PFSK-1 (cell line): ENCODE results near the gene OR11G2.

Experiments
- FOXP2 ChIP-seq: optimal IDR thresholded peaks from 2 replicates; pipeline ENCODE3; 2011; ENCODE audit warnings: borderline replicate concordance, control low read depth, inconsistent platforms; ENCODE audit not compliant: insufficient read depth; ENCODE audit errors: extremely low read length, extremely low read depth
- POLR2AphosphoS5 ChIP-seq: IDR thresholded peaks from 2 replicates; pipeline ENCODE4 v1.6.1; 2012; ENCODE audit warnings: low read depth, mild to moderate bottlenecking, control low read depth, low read length, moderate library complexity
- SIN3A ChIP-seq: IDR thresholded peaks from 2 replicates; pipeline ENCODE4 v1.6.1; 2012; ENCODE audit warnings: mild to moderate bottlenecking, low read length, moderate library complexity, borderline replicate concordance; ENCODE audit not compliant: insufficient read depth
- TAF1 ChIP-seq: IDR thresholded peaks from 2 replicates; pipeline ENCODE4 v1.6.1; 2012; ENCODE audit warnings: low read length, control low read depth, borderline replicate concordance; ENCODE audit not compliant: insufficient read depth
- TF ChIP-seq, protein P1 (sequence below), 2 experiments: IDR thresholded peaks; 2 replicates each; pipeline versions ENCODE4 v1.6.1 to v1.8.0; 2011 to 2012; ENCODE audit warnings: low read depth in 2 of 2, low read length in 2 of 2, control low read depth in 1 of 2, inconsistent platforms in 1 of 2, mild to moderate bottlenecking in 1 of 2, moderate library complexity in 1 of 2; ENCODE audit not compliant: insufficient read depth in 1 of 2

The OR11G2 gene

DNA sequence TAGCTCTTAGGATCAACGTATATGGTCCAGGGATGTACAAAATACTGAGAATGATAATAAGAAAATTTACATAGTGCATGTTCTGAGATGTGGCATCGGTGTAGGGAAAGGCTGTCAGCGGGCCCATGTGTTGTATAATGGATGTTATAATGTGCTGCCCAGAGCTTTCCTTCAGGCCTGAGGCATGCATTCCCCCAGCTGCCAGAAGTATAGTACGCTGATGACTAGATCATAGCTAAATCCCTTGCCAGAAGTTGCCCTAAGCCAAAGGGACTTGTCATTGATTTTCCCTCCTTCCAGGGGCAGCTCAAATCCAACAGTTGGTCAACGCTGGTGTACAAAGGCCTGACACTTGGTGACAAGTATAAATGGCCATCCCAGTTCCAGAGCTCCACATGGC lies 6.5 kb upstream of the OR11G2 start:
- TF ChIP-seq, protein P1, sequence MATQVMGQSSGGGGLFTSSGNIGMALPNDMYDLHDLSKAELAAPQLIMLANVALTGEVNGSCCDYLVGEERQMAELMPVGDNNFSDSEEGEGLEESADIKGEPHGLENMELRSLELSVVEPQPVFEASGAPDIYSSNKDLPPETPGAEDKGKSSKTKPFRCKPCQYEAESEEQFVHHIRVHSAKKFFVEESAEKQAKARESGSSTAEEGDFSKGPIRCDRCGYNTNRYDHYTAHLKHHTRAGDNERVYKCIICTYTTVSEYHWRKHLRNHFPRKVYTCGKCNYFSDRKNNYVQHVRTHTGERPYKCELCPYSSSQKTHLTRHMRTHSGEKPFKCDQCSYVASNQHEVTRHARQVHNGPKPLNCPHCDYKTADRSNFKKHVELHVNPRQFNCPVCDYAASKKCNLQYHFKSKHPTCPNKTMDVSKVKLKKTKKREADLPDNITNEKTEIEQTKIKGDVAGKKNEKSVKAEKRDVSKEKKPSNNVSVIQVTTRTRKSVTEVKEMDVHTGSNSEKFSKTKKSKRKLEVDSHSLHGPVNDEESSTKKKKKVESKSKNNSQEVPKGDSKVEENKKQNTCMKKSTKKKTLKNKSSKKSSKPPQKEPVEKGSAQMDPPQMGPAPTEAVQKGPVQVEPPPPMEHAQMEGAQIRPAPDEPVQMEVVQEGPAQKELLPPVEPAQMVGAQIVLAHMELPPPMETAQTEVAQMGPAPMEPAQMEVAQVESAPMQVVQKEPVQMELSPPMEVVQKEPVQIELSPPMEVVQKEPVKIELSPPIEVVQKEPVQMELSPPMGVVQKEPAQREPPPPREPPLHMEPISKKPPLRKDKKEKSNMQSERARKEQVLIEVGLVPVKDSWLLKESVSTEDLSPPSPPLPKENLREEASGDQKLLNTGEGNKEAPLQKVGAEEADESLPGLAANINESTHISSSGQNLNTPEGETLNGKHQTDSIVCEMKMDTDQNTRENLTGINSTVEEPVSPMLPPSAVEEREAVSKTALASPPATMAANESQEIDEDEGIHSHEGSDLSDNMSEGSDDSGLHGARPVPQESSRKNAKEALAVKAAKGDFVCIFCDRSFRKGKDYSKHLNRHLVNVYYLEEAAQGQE (IDR thresholded peaks at IDR 0.05; ENCODE audit: insufficient read depth in 1 of 2, low read depth in 2 of 2, low read length in 2 of 2), result no peak
- TF ChIP-seq TAF1 (no peak), FOXP2 (no peak), SIN3A (no peak), POLR2AphosphoS5 (no peak)

DNA sequence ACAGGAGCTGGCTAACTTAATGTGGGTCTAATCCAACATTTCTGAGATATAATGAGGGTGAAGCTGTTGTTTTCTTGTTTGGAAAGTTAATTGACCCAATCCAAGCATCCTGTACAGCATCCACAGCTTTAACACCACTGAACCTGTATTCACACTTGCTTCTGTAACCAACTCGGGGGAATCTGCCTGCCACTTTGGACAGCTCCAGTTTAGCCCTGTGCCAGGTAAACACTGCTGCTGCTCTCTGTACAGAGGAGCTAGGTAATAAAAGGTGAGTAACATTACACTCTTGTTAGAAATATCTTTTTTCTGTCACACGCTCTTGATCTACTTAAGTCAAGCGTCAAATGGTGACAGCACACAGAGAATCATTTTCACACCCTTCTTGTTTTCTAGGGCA lies 700 bp downstream of the OR11G2 start:
- TF ChIP-seq, protein P1 (IDR thresholded peaks at IDR 0.05; ENCODE audit: insufficient read depth in 1 of 2, low read depth in 2 of 2, low read length in 2 of 2), result peak in 1 of 2 experiments; percentile 74; a peak in 2 of 4 replicates
- TF ChIP-seq POLR2AphosphoS5, result no peak

DNA sequence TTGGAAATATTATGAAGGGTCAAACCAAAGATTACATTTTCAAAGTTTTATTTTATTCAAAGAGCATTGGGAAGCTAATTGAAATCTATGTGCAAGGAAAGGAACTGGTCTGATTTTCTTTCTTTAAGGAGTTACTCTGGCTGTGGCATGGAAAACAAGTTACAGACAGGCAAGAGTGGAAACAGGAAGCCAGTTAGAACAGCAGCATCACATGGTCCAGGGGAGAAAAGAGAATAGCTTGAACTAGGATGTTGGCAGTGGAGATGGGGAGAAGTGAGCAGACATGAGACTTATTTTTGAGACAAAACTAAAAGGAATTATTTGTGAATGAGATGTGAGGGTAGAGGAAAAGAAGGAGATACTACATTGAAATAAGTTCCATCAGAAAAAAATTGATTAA lies 3.4 kb downstream of the OR11G2 start:
- TF ChIP-seq SIN3A (no peak), FOXP2 (no peak), POLR2AphosphoS5 (no peak), TAF1 (no peak)
- TF ChIP-seq, protein P1 (IDR thresholded peaks at IDR 0.05; ENCODE audit: insufficient read depth in 1 of 2, low read depth in 2 of 2, low read length in 2 of 2), result no peak

DNA sequence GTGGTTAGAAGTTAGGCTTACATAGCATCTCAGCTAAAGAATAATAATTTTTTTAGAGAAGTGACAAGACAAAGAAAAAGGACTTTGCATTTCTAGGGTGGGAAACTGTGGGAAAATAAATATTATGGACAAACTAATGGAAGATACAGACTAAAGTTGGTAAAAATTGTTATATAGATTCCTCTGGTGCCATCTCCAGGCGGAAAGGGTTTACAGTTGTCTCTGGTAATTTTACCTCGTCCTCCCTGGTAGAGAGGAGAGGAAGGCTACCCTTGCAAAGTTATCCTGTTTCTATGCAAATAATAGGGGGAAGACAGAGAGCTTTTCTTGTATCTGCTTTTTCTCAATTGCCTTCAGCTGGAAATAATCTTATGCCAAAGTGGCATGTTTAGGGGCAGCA lies 5.2 kb downstream of the OR11G2 start:
- TF ChIP-seq TAF1 (no peak), POLR2AphosphoS5 (no peak), FOXP2 (no peak), SIN3A (no peak)
- TF ChIP-seq, protein P1 (IDR thresholded peaks at IDR 0.05; ENCODE audit: insufficient read depth in 1 of 2, low read depth in 2 of 2, low read length in 2 of 2), result no peak

DNA sequence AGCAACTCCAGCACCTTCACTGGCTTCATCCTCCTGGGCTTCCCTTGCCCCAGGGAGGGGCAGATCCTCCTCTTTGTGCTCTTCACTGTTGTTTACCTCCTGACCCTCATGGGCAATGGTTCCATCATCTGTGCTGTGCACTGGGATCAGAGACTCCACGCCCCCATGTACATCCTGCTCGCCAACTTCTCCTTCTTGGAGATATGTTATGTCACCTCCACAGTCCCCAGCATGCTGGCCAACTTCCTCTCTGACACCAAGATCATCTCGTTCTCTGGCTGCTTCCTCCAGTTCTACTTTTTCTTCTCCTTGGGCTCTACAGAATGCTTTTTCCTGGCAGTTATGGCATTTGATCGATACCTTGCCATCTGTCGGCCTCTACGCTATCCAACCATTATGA lies 6.8 kb downstream of the OR11G2 start:
- TF ChIP-seq POLR2AphosphoS5 (no peak), SIN3A (no peak), FOXP2 (no peak), TAF1 (no peak)
- TF ChIP-seq, protein P1 (IDR thresholded peaks at IDR 0.05; ENCODE audit: insufficient read depth in 1 of 2, low read depth in 2 of 2, low read length in 2 of 2), result no peak
